Esophagus squamous epithelium (tissue), 5 donors: ENCODE data around the gene TCAP. TPM values are rescaled to one million over a fixed set of nuclear protein-coding genes. Genes with fewer than 3 reads are reported as not detected.

Experiments
- DNase-seq: peaks from one replicate; lab custom pipeline; 2025; lab: John Stamatoyannopoulos, UW
- H3K27ac ChIP-seq, 4 donors: fragments of 200-600 bp; sonication (generic); one replicate each; pipeline ENCODE4 v1.5.1; 2016 to 2019; ENCODE audit warnings: mild to moderate bottlenecking in 1 of 4
- H3K27me3 ChIP-seq, 4 donors: fragments of 200-600 bp; sonication (generic); 1 replicate in 3 of 4; 2 replicates in 1 of 4; pipeline versions ENCODE4 v1.5.1 to v1.6.0; 2017 to 2021; ENCODE audit warnings: antibody characterized with exemption in 1 of 4
- H3K36me3 ChIP-seq, 3 donors: fragments of 200-600 bp; sonication (generic); one replicate each; pipeline ENCODE4 v1.5.1; 2016 to 2019
- H3K4me1 ChIP-seq, 3 donors: fragments of 200-600 bp; sonication (generic); one replicate each; pipeline ENCODE4 v1.5.1; 2017 to 2019
- H3K4me3 ChIP-seq, 4 donors: fragments of 200-600 bp; sonication (generic); 1 replicate in 3 of 4; 2 replicates in 1 of 4; pipeline ENCODE4 v1.5.1; 2016 to 2019; ENCODE audit warnings: mild to moderate bottlenecking in 2 of 4, moderate library complexity in 1 of 4
- H3K9me3 ChIP-seq, 3 donors: fragments of 200-600 bp; sonication (generic); one replicate each; pipeline ENCODE4 v1.5.1; 2016 to 2019
- CTCF ChIP-seq, 6 experiments: fragments of 450-650 bp in 4 of 6; fragments of 200-600 bp in 2 of 6; sonication (generic) in 2 of 6; IDR thresholded peaks; one replicate each; pipeline ENCODE4 v1.5.1; 2016 to 2019; ENCODE audit warnings: antibody characterized with exemption in 6 of 6, mild to moderate bottlenecking in 4 of 6, moderate library complexity in 4 of 6
- POLR2A ChIP-seq, 4 donors: fragments of 450-650 bp; IDR thresholded peaks; one replicate each; pipeline ENCODE4 v1.6.1; 2017; ENCODE audit warnings: antibody characterized with exemption in 4 of 4, mild to moderate bottlenecking in 4 of 4, moderate library complexity in 3 of 4
- WGBS, 2 donors: methylation state at CpG; one replicate each; pipeline ENCODE4 v1.1.5; 2018; 5-methylcytosine and 5-hydroxymethylcytosine counted together
- intact Hi-C: fragments of 100-400 bp; cut with DNase I; formaldehyde crosslinking; loops from one replicate; pipeline ENCODE4 v1.15.0; 2022
- total RNA-seq, 4 donors: library from RNA; depleted of rRNA; stranded (reverse); fragments of >200 nt; gene quantifications; one replicate each; pipeline ENCODE4 v1.1.0, GENCODE V29; 2016
- donor health status: DM: yes; HTN: yes; CAD: no.

TCAP gene
- total RNA-seq, 4 donors from 2014 or later: 0.11 to 0.57 (median 0.29) TPM

GRCh38 chr17:39660011-39660360 lies 5.2 kb upstream of the TCAP start:
- no peak for TF ChIP-seq CTCF (IDR thresholded peaks at IDR 0.05)
- no peak for TF ChIP-seq POLR2A (IDR thresholded peaks at IDR 0.05)
- Histone ChIP-seq H3K4me3 (peak overlapping the region in 1 of 4 donors; percentile 16), H3K27ac (peak overlapping the region; percentile 33 to 83 (median 70)), H3K27me3 (peaks cover 0 to under 1% (median 0%) of the 10 kb centered on the region in 4 donors), H3K4me1 (peaks cover 18 to 72% (median 47%) of the 10 kb centered on the region in 3 donors), H3K9me3 (no peaks in the 10 kb centered on the region), H3K36me3 (peaks cover 7 to 81% (median 13%) of the 10 kb centered on the region in 3 donors)
- intact Hi-C loops: no loop called here
- 50% methylated on average over 1 of the region's 5 CpGs; no CpG with 5 or more reads in 1 of the 2 donors for WGBS, 2 donors
- no peak for DNase-seq

GRCh38 chr17:39660397-39661385 lies 4.5 kb upstream of the TCAP start:
- H3K36me3 ChIP-seq: peaks cover 7 to 75% (median 13%) of the 10 kb centered on the region in 3 donors
- TF ChIP-seq POLR2A (IDR thresholded peaks at IDR 0.05) (no peak), CTCF (IDR thresholded peaks at IDR 0.05) (no peak)
- H3K4me3 ChIP-seq: peak overlapping the region in 1 of 4 donors; percentile 16
- H3K4me1 ChIP-seq: peaks cover 18 to 79% (median 47%) of the 10 kb centered on the region in 3 donors
- intact Hi-C loops: no loop called here
- 87 to 93% methylated on average over 3 to 19 of the region's 35 CpGs for WGBS, 2 donors
- no peak for DNase-seq
- H3K27ac ChIP-seq: peak overlapping the region; percentile 33 to 83 (median 70)
- H3K9me3 ChIP-seq: no peaks in the 10 kb centered on the region
- H3K27me3 ChIP-seq: peaks cover 0 to 7% (median 0%) of the 10 kb centered on the region in 4 donors

GRCh38 chr17:39661744-39662541 lies 3.2 kb upstream of the TCAP start:
- no peaks in the 10 kb centered on the region for H3K9me3 ChIP-seq
- H3K27me3 ChIP-seq: peaks cover 0 to 20% (median 0%) of the 10 kb centered on the region in 4 donors
- H3K4me3 ChIP-seq: no peak overlapping the region
- 73 to 74% methylated on average over 4 to 5 of the region's 8 CpGs for WGBS, 2 donors
- intact Hi-C loops: no loop called here
- TF ChIP-seq CTCF (IDR thresholded peaks at IDR 0.05) (no peak), POLR2A (IDR thresholded peaks at IDR 0.05) (no peak)
- H3K36me3 ChIP-seq: peaks cover 7 to 63% (median 13%) of the 10 kb centered on the region in 3 donors
- DNase-seq: no peak
- peaks cover 25 to 91% (median 49%) of the 10 kb centered on the region in 3 donors for H3K4me1 ChIP-seq
- H3K27ac ChIP-seq: peak overlapping the region in 3 of 4 donors; percentile 64 to 83 (median 75)

- WGBS, 2 donors: 88% methylated on average over 5 of the region's 22 CpGs; no CpG with 5 or more reads in 1 of the 2 donors
- no peak for DNase-seq
- H3K4me3 ChIP-seq: no peak overlapping the region
- H3K27me3 ChIP-seq: peaks cover 0 to 28% (median 0%) of the 10 kb centered on the region in 4 donors
- H3K36me3 ChIP-seq: peaks cover 7 to 55% (median 13%) of the 10 kb centered on the region in 3 donors
- TF ChIP-seq POLR2A (IDR thresholded peaks at IDR 0.05) (no peak), CTCF (IDR thresholded peaks at IDR 0.05) (no peak)
- H3K27ac ChIP-seq: peak overlapping the region in 3 of 4 donors; percentile 64 to 83 (median 75)
- peaks cover 33 to 99% (median 57%) of the 10 kb centered on the region in 3 donors for H3K4me1 ChIP-seq
- intact Hi-C loops: no loop called here
- H3K9me3 ChIP-seq: no peaks in the 10 kb centered on the region
Observed at GRCh38 chr17:39662551-39663339, 2.4 kb upstream of the TCAP start.
